Stimulated activated CD8-positive, alpha-beta memory T cell treated with anti-CD3 and anti-CD28 coated beads, Interleukin-7, amount 100 ng/mL, for 4 hours (primary cell): ENCODE data around the gene RHOBTB1.

Source experiments
- DNase-seq, 2 donors: peaks; one replicate each; pipeline ENCODE4 v3.0.0-alpha.2; 2020; ENCODE audit warnings: low read depth in 2 of 2

The RHOBTB1 gene

GRCh38 chr10:60905580-60905979 is 38.4 kb downstream of the RHOBTB1 start:
- DNase-seq, result no peak

- no peak for DNase-seq
Measured at GRCh38 chr10:60903096-60903495, 40.9 kb downstream of the RHOBTB1 start.

GRCh38 chr10:60901561-60902235 is 42.3 kb downstream of the RHOBTB1 start:
- no peak for DNase-seq

GRCh38 chr10:60899266-60899665 is 44.7 kb downstream of the RHOBTB1 start:
- DNase-seq, result no peak

- DNase-seq, result no peak
Measured at GRCh38 chr10:60898321-60898720, 45.7 kb downstream of the RHOBTB1 start.

GRCh38 chr10:60896810-60897209 is 47.2 kb downstream of the RHOBTB1 start:
- no peak for DNase-seq

GRCh38 chr10:60896033-60896432 is 48.0 kb downstream of the RHOBTB1 start:
- no peak for DNase-seq

- DNase-seq, result no peak
Measured at GRCh38 chr10:60894786-60895185, 49.2 kb downstream of the RHOBTB1 start.

GRCh38 chr10:60893231-60893630 is 50.8 kb downstream of the RHOBTB1 start:
- no peak for DNase-seq

DNA sequence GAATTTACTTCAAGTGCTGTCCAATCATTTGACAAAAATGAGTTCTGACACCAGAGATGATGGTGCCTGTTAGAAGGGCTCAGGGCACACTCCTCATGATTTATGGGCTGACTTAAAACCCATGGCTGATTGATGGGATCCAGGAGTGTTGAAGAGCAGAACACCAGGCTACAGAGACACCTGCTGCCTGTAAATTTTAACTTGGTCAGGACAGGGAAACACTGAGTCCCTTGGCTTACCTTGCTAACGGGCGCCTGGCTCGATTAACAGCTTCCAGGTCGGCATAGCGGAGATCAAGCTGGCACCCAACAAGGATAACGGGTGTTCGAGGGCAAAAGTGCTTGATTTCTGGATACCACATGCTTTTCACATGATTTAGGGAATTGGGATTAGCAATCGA is 51.4 kb downstream of the RHOBTB1 start:
- no peak for DNase-seq

DNA sequence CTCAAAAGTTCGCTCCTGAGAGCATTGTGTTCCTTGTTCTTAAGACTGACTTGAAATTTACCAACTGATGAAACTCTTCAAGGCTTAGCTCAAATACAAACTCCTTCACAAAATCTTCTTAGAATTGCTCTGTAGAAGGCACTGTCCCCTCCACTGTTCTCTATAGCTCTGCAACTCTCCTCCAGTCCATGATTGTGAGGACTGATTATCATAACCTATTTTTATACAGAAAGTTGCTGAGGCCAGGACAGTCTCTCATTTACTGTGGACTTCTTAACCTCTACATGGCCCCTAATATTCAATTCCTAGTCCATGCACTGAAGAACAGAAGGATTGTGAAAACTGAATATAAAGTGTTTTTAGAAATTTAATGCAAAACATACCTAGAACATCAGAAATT is 53.2 kb downstream of the RHOBTB1 start:
- no peak for DNase-seq

GRCh38 chr10:60883187-60883586 is 60.8 kb downstream of the RHOBTB1 start:
- no peak for DNase-seq

GRCh38 chr10:60878224-60878623 is 65.8 kb downstream of the RHOBTB1 start:
- no peak for DNase-seq

DNA sequence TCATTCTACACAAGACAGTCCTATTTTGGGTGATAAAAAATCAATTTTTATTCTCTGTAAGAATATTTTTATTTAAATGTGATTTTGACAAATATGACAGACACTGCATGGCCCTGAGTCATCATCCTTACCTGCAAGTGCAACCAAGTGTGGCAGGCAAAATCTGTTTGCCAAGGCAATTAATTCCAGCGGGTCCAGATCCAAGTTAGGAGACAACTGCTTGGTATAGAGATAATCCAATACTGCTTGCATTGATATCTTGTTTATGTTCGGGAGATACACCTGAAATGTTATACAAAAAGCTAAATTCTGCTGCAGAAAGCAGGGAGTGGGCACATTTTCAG is 66.2 kb downstream of the RHOBTB1 start:
- DNase-seq, result no peak

GRCh38 chr10:60877061-60877776 is 66.8 kb downstream of the RHOBTB1 start:
- DNase-seq, result no peak

DNA sequence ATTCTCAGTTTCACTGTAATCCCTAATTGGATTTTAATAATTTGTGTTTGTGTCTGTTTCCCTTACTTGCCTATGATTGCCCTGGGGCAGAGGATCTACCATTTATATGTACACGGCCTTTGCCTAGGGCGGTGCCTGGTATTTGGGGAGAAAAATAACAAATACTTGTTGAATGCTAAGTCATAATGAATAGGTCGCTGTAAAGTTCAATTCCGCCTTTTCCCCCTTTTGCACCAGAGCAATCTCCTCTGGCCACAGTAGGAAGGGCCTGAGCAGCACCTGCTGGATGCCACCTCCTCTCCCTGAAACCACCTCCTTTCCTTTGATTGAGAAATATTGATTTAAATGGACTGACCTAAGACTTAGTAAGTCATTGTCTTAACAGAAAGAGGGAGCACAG is 70.2 kb downstream of the RHOBTB1 start:
- no peak for DNase-seq

- DNase-seq, result no peak
Measured at GRCh38 chr10:60872451-60872850, 71.5 kb downstream of the RHOBTB1 start.

- DNase-seq, result no peak
Measured at GRCh38 chr10:60871215-60871614, 72.8 kb downstream of the RHOBTB1 start.

GRCh38 chr10:60870803-60871202 is 73.2 kb downstream of the RHOBTB1 start:
- no peak for DNase-seq

- DNase-seq, result no peak
Measured at GRCh38 chr10:60870416-60870728, 73.6 kb downstream of the RHOBTB1 start.

DNA sequence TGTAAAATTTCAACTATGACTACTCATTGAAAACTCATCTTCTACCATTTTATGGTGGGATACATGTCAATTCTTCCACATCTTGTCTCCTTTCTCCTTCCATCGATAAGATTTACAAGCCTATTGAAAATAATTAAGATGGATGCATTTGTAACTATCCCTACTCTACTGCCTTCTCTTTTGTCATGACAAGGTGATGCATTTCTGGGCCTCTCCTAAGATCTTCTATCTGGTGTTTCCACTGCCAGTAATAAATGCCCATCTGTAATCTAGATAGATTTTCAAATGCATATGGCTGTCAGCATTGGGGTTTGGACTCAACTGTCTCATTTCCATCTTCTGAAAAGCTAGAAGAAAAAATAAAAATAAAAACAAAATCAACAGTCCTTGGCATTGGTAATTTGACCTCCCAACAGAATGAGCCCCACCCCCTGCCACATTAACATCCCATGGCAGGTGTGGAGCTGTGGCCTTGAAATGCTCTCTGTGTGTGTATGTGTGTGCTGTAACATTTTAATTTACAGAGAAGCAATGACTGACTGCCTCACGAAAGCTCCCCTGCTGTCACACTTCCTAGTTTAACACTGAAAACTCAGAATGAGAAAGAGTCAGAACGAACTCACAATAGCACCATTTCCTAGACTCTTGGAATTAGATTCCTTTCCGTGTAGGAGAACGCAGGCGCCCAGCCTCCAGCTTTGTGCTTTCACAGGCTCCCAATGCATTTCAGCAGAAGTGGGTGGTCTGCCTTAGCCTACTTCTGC is 74.2 kb downstream of the RHOBTB1 start:
- DNase-seq, result no peak

- no peak for DNase-seq
Measured at GRCh38 chr10:60868946-60869345, 75.0 kb downstream of the RHOBTB1 start.

DNA sequence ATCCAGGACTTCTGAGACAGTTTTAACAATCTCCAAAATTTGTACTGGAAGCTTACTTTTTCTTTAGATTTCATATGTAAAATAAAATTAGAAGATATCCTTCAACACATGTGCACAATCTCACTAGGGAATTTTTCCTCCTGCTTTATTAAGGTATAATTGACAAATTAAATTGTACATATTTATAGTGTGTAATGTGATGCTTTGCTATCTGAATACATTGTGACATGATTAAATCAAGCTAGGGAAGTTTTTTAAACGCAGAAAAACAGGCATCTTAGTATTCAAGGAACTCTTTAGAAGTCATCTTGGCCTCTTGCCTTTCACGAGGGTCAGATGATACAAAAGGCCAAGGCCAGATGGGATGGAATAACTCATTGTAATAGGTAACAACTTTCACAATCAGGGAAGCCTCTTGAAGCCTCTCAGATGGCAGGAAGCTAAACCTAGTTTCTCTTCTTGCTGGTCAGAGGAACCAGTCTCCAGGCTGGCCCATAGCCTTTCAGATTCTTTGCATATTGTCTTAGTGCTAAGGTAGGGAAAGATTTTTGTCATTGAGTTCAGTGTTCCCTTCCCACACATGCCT is 78.7 kb downstream of the RHOBTB1 start:
- DNase-seq, result no peak
